GM12878 (cell line): ENCODE data around the gene VMP1.
A peak's percentile ranks its signal among the peaks of the same experiment; 100 is the strongest.

ENCODE experiments used
- CHD4 ChIP-seq: fragments of 200-600 bp; sonication (generic); IDR thresholded peaks from 2 replicates; pipeline ENCODE4 v1.6.1; 2016; ENCODE audit warnings: mild to moderate bottlenecking
- CTCF ChIP-seq, 3 experiments: IDR thresholded peaks in 2 of 3; conservative IDR thresholded peaks in 1 of 3; 2 replicates each; pipeline ENCODE4 v1.5.1; 2011; ENCODE audit warnings: low read depth in 3 of 3, low read length in 3 of 3, mild to moderate bottlenecking in 3 of 3, control low read depth in 2 of 3, moderate library complexity in 2 of 3, inconsistent platforms in 1 of 3, mixed read lengths in 1 of 3; ENCODE audit not compliant: control insufficient read depth in 2 of 3, insufficient read depth in 1 of 3; ENCODE audit errors: extremely low read depth in 1 of 3
- EGR1 ChIP-seq, 2 experiments: IDR thresholded peaks; 1 replicate in 1 of 2; 2 replicates in 1 of 2; pipeline ENCODE4 v1.6.1; 2011 to 2012; ENCODE audit warnings: low read depth in 2 of 2, low read length in 2 of 2, borderline replicate concordance in 1 of 2, mild to moderate bottlenecking in 1 of 2, moderate library complexity in 1 of 2
- EZH2 ChIP-seq: IDR thresholded peaks from 2 replicates; pipeline ENCODE4 v1.6.1; 2012; ENCODE audit warnings: low read depth, mild to moderate bottlenecking, control low read depth, inconsistent platforms, low read length, borderline replicate concordance; ENCODE audit not compliant: control insufficient read depth
- FOS ChIP-seq: IDR thresholded peaks from 3 replicates; pipeline ENCODE4 v1.6.1; 2011; ENCODE audit warnings: borderline replicate concordance; ENCODE audit not compliant: insufficient read length; ENCODE audit errors: extremely low read depth
- FOXM1 ChIP-seq: IDR thresholded peaks from 2 replicates; pipeline ENCODE4 v1.6.1; 2012; ENCODE audit warnings: low read depth, mild to moderate bottlenecking, inconsistent platforms, low read length, moderate library complexity
- MYC ChIP-seq: IDR thresholded peaks from 2 replicates; pipeline ENCODE4 v1.6.1; 2011; ENCODE audit warnings: mild to moderate bottlenecking, low read length, moderate library complexity, inconsistent platforms; ENCODE audit not compliant: insufficient read depth, insufficient replicate concordance, insufficient read length, severe bottlenecking
- TAF1 ChIP-seq: IDR thresholded peaks from 2 replicates; pipeline ENCODE4 v1.6.1; 2011; ENCODE audit warnings: mild to moderate bottlenecking, low read depth, low read length, borderline replicate concordance
- USF2 ChIP-seq: IDR thresholded peaks from 2 replicates; pipeline ENCODE4 v1.6.1; 2011; ENCODE audit warnings: low read depth, low read length, improper control_type of control experiment, borderline replicate concordance
- YY1 ChIP-seq: IDR thresholded peaks from 2 replicates; pipeline ENCODE4 v1.6.1; 2011; ENCODE audit warnings: low read depth, mild to moderate bottlenecking, low read length
- ZBTB11 ChIP-seq: fragments of 450-650 bp; formaldehyde crosslinking; IDR thresholded peaks from 2 replicates; pipeline ENCODE4 v1.5.0; 2022; ENCODE audit warnings: mild to moderate bottlenecking, missing genetic modification characterization
- ZBTB40 ChIP-seq: fragments of 450-650 bp; IDR thresholded peaks from 2 replicates; pipeline ENCODE4 v1.6.1; 2016; ENCODE audit warnings: mild to moderate bottlenecking, moderate library complexity, borderline replicate concordance
- ZNF24 ChIP-seq: fragments of 450-650 bp; IDR thresholded peaks from 2 replicates; pipeline ENCODE4 v1.6.1; 2017; ENCODE audit warnings: antibody characterized with exemption, mild to moderate bottlenecking
- ZNF687 ChIP-seq: fragments of 450-650 bp; IDR thresholded peaks from 2 replicates; pipeline ENCODE4 v1.6.1; 2017; ENCODE audit warnings: mild to moderate bottlenecking, moderate library complexity

GRCh38 chr17:59848778-59849177 lies 141.3 kb downstream of the VMP1 start:
- TF ChIP-seq EZH2 (no peak), CTCF (IDR thresholded peaks at IDR 0.05 in 2 of 3, conservative IDR thresholded peaks at IDR 0.05 in 1 of 3; ENCODE audit: control insufficient read depth in 2 of 3, extremely low read depth in 1 of 3, insufficient read depth in 1 of 3, low read depth in 3 of 3, low read length in 3 of 3) (no peak), ZNF24 (peak; percentile 29; the same call in 1 of the 2 replicates), ZBTB40 (no peak), FOS (no peak), TAF1 (no peak), ZNF687 (no peak), FOXM1 (peak; percentile 77; the same call in 1 of the 2 replicates), YY1 (no peak), CHD4 (no peak), EGR1 (IDR thresholded peaks at IDR 0.05; ENCODE audit: borderline replicate concordance in 1 of 2, low read depth in 2 of 2, low read length in 2 of 2) (no peak), ZBTB11 (CRISPR knock-in tag) (no peak), USF2 (no peak), MYC (no peak)
